Measurements from ENCODE around the gene CD68. TPM values are rescaled to one million over a fixed set of nuclear protein-coding genes. Genes with fewer than 3 reads are reported as not detected.
"Not testable (repeated sequence)": the region's sequence is repeated elsewhere in the genome, so short reads cannot be mapped to it uniquely, and the experiment has no call there.

CD68 gene
- polyA plus RNA-seq, 1 donor from 2014 or later = 26.9 TPM

DNA sequence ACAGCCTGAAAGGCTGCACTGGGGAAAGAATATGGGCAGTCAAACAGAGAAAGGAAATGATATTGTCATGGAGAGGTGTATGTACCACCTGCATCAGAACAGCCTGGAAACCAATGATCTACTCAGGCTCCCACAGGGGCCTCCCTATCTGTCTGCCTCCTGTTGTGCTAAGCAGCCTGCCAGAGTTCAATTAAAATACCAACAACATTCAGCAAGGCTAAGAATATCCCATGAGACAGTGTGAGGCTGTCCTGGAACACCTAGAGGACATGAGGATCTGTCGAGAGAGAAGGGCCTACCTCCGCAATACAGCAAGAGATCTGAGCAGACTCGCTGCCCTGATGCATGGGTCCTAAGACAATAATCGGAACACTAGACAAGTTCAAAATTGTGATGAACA, 26.8 kb downstream of the CD68 start:
- H3K4me1 Mint-ChIP-seq = peaks cover 6 to 8% (median 8%) of the 10 kb centered on the region in 3 donors
- no peak overlapping the region for H3K27ac Mint-ChIP-seq
- no peaks in the 10 kb centered on the region for H3K27me3 Mint-ChIP-seq
- H3K36me3 Mint-ChIP-seq = peaks cover 2% of the 10 kb centered on the region
- H3K4me3 Mint-ChIP-seq = no peak overlapping the region
- no peaks in the 10 kb centered on the region for H3K9me3 Mint-ChIP-seq

DNA sequence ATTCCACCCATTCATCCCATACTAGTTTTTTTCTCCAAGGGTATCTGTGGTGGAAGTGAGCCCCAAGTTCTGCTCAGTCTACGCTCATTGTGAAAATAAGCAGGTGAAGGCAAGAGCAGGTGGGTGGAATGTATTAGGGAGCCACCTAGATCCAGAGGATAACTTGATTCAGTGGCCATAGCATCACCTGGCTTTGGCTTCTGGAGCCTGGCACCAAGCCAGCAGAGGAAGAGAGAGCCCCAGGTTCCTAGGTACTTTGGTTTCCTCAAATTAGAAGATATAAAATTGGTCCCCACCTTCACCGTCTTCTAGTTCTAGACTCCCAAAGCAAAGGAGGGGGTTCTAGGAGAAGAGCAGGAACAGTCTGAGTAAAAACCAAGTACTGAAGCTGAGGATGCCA, 31.2 kb downstream of the CD68 start:
- H3K4me1 Mint-ChIP-seq = peaks cover 26 to 28% (median 27%) of the 10 kb centered on the region in 3 donors
- no peak overlapping the region for H3K27ac Mint-ChIP-seq
- H3K4me3 Mint-ChIP-seq = peak overlapping the region in 2 of 4 donors; percentile 74 to 84
- no peaks in the 10 kb centered on the region for H3K27me3 Mint-ChIP-seq
- no peaks in the 10 kb centered on the region for H3K9me3 Mint-ChIP-seq
- H3K36me3 Mint-ChIP-seq = no peaks in the 10 kb centered on the region

DNA sequence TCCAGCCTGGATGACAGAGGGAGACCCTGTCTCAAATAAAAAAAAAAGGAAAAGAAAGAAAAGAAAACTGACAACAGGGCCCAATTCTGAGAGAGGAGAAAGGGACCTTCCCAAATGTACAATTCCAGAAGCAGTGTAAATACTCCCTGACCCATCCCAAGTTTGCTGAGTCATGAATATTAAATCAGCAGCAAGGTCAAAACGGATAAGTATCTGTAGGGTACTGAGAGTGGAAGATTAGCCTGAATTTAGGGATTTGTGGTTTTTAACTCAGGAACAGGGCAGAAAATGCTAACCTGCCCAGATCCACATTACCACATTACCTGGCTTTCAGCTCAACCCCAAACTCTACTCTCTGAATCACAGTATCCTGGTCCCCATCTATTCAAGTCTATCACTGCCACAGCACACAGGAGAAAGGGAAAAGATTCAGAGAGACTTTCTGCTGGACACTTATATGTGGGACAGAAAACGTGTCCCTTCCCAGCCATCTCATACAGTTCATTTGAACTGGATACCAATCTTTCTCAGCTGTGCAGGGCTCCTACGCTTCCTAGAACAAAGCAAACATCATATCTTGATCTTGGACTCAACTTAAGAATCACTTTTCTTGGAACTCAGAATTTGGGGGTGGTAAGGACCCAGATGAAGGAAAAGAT, 32.3 kb downstream of the CD68 start:
- peak overlapping the region in 2 of 4 donors; percentile 65 to 84 for H3K4me3 Mint-ChIP-seq
- H3K27ac Mint-ChIP-seq = peak overlapping the region in 1 of 3 donors; percentile 90
- H3K36me3 Mint-ChIP-seq = no peaks in the 10 kb centered on the region
- H3K27me3 Mint-ChIP-seq = no peaks in the 10 kb centered on the region
- no peaks in the 10 kb centered on the region for H3K9me3 Mint-ChIP-seq
- peaks cover 22 to 28% (median 27%) of the 10 kb centered on the region in 3 donors for H3K4me1 Mint-ChIP-seq

DNA sequence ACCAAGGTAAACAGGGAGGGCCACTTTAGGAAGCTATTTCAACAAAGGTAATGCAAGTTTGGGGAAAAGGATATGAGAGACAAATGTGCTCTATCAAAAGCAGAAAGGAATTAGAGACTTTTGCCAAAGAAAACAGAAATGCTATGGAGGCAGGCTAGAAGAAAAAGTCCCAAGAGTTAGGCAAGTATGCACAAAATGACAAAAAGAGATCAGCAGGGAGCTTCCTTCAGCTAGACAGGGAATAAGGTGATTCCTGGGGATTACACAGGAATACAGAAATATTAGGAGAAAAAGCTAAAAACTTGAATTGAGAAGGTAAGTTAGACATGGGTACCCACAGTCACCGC, 32.8 kb downstream of the CD68 start:
- no peaks in the 10 kb centered on the region for H3K9me3 Mint-ChIP-seq
- H3K4me3 Mint-ChIP-seq = peak overlapping the region; percentile 23 to 84 (median 78)
- H3K27ac Mint-ChIP-seq = peak overlapping the region in 2 of 3 donors; percentile 49 to 90
- peaks cover 22 to 28% (median 27%) of the 10 kb centered on the region in 3 donors for H3K4me1 Mint-ChIP-seq
- H3K36me3 Mint-ChIP-seq = no peaks in the 10 kb centered on the region
- H3K27me3 Mint-ChIP-seq = no peaks in the 10 kb centered on the region

DNA sequence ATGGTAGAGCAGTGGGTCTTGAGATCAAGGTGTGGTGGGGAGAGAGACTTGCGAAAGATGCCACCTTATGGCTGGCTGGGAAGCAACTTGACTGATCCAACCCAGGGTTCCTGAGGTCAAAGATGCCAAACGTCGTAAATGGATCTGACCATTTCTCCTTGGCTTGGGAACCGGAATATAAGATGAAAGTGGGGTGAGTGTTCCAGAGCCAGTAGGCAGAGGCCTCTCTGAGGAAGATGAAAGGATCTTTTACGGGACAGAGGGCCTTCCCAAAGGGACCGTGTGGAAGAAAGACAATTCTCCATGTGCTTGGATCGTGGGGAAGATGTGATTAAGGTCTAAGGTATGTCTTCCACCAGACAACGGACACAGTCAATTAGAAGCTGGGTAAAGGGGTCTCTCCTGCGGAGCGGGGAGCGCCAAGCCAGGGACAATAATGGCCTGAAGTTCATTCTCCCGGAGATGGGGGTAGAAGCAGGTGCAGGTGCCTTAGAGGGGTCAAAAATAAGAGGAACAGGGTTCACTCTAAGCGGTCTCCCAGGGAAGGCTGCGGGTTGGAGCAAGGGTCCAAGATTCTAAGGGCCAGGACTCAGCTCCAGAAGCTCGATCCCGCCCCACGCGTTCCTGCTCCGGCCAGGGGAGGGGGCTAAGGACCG, 34.5 kb downstream of the CD68 start:
- Mint-ChIP-seq H3K4me3 (peak overlapping the region; percentile 84 to 93 (median 88)), H3K9me3 (no peaks in the 10 kb centered on the region), H3K27ac (peak overlapping the region; percentile 49 to 90 (median 64)), H3K36me3 (no peaks in the 10 kb centered on the region), H3K4me1 (peaks cover 22 to 27% (median 26%) of the 10 kb centered on the region in 3 donors), H3K27me3 (no peaks in the 10 kb centered on the region)

DNA sequence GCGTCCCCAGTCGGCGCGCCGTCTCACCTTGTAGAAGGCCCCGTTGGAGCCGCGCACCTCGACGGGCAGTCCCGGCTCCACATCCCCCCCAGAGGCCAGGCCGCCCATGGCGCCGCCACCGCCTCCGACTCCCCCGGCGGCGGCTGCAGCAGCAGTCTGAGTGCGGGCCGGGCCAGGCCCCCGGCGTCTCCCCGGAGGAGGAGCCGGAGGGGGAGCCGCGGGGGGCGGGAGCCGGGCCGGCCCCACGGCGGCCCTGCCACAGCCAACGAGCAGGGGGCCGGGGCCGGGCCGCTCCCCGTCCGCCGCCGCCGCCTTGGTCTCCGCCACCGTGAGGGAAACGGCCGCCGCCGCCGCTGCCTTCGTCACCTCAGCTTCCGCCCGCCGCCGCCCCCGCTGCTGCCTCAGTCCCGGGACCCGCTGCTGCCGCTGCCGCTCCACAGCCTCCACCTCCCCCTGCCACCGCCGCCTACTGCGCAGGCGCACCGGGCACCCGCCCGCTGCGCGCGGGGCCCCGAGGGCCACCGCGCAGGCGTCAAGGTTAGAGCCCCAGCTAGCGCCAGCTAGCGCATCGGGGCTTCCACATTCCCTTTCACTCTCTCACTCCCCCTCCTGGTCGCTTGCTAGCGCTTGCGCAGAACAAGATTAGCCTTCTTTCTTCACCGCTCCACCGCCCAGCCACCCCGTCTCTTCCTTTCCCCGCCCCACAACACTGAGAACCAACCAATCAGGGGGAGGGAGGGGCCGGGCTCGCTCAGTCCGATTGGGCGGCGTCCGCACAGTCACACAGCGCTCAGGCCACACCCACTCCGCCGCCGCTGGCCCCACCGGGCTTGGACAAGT, 35.2 kb downstream of the CD68 start, which contains the start of gene FXR2:
FXR2 (minus strand) TSS at position 473 of the 840 bp plus-strand sequence; CDS start at position 108, 365 bp downstream.
- Mint-ChIP-seq H3K27me3 (no peaks in the 10 kb centered on the region), H3K9me3 (no peaks in the 10 kb centered on the region), H3K27ac (peak within 1 kb of the TSS; percentile 90 to 97 (median 91)), H3K4me1 (peaks cover 19 to 23% (median 22%) of the 10 kb centered on the region in 3 donors), H3K4me3 (peak within 1 kb of the TSS; percentile 84 to 98 (median 92)), H3K36me3 (no peaks in the 10 kb centered on the region)

DNA sequence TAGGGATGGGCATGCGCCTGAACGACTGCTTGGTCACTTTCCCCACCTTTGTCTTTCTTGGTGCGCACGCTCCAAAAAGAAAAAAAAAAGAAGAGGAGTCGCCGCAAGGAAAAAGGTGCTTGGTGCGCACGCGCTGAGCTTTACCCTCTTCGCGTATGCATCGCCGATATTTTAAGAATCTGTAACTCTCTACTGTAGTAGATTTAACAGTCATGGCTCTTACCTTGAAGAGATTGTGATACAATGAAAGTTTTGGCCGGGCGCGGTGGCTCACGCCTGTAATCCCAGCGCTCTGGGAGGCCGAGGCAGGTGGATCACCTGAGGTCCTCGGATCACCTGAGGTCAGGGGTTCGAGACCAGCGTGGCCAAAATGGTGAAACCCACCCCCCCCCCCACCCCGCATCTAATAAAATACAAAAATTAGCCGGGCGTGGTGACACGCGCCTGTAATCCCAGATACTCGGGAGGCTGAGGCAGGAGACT, 35.9 kb downstream of the CD68 start:
- Mint-ChIP-seq H3K4me1 (peaks cover 18 to 23% (median 22%) of the 10 kb centered on the region in 3 donors), H3K36me3 (no peaks in the 10 kb centered on the region), H3K4me3 (peak overlapping the region; percentile 84 to 98 (median 90)), H3K27me3 (no peaks in the 10 kb centered on the region), H3K9me3 (no peaks in the 10 kb centered on the region), H3K27ac (peak overlapping the region; percentile 83 to 97 (median 91))

DNA sequence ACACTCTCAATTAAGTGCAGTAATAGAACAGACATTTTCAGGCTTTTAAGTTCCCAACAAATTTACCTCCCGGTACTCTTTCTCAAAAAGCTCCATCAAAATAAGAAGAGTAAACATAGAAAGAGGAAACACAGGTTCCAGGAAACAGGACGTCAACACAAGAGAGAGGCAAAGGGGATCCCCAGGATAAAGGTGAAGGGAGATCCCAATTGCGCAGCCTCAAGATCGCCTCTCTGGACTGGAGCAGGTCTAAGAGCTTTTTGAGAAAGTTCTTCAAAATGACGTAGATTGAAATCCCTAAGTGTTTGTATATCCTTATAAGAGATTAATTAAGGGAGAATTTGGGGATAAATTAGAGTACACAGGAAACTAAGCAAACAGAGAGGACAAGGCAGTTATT, 39.2 kb downstream of the CD68 start:
- Mint-ChIP-seq H3K36me3 (no peaks in the 10 kb centered on the region), H3K4me1 (peaks cover 3 to 5% (median 4%) of the 10 kb centered on the region in 3 donors), H3K27ac (no peak overlapping the region), H3K27me3 (no peaks in the 10 kb centered on the region), H3K4me3 (peak overlapping the region in 1 of 4 donors; percentile 40), H3K9me3 (no peaks in the 10 kb centered on the region)

DNA sequence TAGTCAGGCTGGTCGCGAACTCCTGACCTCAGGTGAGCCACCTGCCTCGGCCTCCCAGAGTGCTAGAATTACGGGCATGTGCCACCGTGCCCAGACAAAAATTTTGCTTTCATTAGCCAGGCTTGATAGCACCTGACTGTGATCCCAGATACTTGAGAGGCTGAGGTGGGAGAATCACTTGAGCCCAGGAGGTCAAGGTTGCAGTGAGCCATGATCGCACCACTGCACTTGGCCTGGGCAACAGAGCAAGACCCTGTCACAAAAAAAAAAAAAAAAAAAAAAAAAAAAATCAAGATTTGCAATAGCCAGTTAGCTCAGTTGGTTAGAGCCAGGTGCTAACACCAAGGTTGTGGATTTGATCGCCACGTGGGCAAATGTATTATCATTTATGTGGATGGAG, 41.4 kb downstream of the CD68 start:
- Mint-ChIP-seq H3K27ac (no peak overlapping the region), H3K4me3 (no peak overlapping the region), H3K36me3 (no peaks in the 10 kb centered on the region), H3K9me3 (no peaks in the 10 kb centered on the region), H3K4me1 (no peaks in the 10 kb centered on the region), H3K27me3 (no peaks in the 10 kb centered on the region)

DNA sequence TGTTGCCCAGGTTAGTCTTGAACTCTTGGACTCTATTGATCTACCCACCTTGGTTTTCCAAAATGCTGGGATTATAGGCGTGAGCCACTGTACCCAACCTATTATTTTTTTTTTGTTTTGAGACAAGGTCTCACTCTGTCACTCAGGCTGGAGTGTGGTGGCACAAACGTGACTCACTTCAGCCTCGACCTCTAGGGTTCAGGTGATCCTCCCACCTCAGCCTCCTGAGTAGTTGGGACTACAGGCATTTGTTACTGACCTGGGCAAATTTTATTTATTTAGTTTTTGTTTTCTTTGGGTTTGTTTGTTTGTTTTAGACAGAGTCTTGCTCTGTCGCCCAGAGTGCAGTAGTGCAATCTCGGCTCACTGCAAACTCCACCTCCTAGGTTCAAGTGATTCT, 44.2 kb downstream of the CD68 start:
- Mint-ChIP-seq H3K27me3 (no peaks in the 10 kb centered on the region), H3K4me1 (peaks cover 3 to 10% (median 5%) of the 10 kb centered on the region in 3 donors), H3K4me3 (no peak overlapping the region), H3K27ac (peak overlapping the region in 2 of 3 donors; percentile 46 to 83), H3K9me3 (no peaks in the 10 kb centered on the region), H3K36me3 (no peaks in the 10 kb centered on the region)

DNA sequence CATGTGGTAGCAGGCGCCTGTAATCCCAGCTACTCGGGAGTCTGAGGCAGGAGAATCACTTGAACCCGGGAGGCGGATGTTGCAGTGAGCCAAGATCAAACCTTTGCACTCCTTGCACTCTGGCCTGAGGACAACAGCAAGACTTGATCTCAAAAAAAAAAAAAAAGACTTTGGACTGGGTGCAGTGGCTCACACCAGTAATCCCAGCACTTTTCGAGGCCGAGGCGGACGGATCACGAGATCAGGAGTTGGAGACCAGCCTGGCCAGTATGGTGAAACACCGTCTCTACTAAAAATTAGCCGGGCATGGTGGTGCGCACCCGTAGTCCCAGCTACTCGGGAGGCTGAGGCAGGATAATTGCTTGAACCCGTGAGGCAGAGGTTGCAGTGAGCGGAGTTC, 46.3 kb downstream of the CD68 start:
- H3K27me3 Mint-ChIP-seq, H3K9me3 Mint-ChIP-seq, H3K36me3 Mint-ChIP-seq: not testable (repeated sequence)
- Mint-ChIP-seq H3K27ac (peak overlapping the region in 1 of 3 donors; percentile 46), H3K4me1 (peaks cover 3 to 10% (median 5%) of the 10 kb centered on the region in 3 donors), H3K4me3 (peak overlapping the region in 3 of 4 donors; percentile 21 to 95 (median 86))

DNA sequence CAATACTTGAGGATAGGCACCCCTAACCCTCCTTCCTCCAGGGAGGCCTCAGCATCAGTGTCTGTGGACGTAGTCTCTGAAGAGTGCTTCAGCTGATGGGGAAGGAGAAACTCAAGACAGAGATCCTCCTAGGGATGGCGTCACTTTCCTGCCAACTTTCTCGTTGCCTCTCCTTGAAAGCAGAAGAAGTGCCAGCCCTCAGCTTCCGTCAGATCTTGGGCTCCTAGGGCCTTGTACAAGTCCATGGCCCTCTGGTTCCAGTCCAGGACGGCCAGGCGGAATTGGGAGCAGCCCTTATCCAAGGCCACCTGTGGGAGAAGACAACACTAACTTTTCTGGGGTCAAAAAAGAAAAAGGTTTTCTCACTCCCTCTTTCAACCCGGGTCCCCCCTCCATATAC, 46.9 kb downstream of the CD68 start:
- no peaks in the 10 kb centered on the region for H3K9me3 Mint-ChIP-seq
- H3K36me3 Mint-ChIP-seq = no peaks in the 10 kb centered on the region
- H3K4me1 Mint-ChIP-seq = peaks cover 3 to 10% (median 5%) of the 10 kb centered on the region in 3 donors
- no peaks in the 10 kb centered on the region for H3K27me3 Mint-ChIP-seq
- peak overlapping the region; percentile 91 to 96 (median 94) for H3K4me3 Mint-ChIP-seq
- H3K27ac Mint-ChIP-seq = peak overlapping the region in 1 of 3 donors; percentile 46

DNA sequence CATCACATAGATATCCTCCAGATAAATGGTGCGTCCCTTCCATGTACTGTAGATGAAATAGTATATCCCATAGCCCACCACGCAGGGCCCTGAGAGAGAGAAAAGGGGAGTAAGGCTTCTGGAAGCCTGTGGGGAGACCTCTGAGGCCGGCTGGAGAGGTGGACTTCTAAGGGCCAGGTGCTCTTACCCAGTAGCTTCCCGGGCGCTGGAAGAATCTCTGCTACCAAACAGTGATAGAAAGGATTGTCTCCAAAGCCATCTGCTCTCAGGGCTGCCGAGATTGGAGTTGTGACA, 47.5 kb downstream of the CD68 start:
- peak overlapping the region; percentile 91 to 96 (median 94) for H3K4me3 Mint-ChIP-seq
- no peaks in the 10 kb centered on the region for H3K36me3 Mint-ChIP-seq
- H3K4me1 Mint-ChIP-seq = peaks cover 3 to 10% (median 5%) of the 10 kb centered on the region in 3 donors
- H3K27ac Mint-ChIP-seq = peak overlapping the region in 2 of 3 donors; percentile 78 to 89
- H3K9me3 Mint-ChIP-seq = no peaks in the 10 kb centered on the region
- no peaks in the 10 kb centered on the region for H3K27me3 Mint-ChIP-seq

DNA sequence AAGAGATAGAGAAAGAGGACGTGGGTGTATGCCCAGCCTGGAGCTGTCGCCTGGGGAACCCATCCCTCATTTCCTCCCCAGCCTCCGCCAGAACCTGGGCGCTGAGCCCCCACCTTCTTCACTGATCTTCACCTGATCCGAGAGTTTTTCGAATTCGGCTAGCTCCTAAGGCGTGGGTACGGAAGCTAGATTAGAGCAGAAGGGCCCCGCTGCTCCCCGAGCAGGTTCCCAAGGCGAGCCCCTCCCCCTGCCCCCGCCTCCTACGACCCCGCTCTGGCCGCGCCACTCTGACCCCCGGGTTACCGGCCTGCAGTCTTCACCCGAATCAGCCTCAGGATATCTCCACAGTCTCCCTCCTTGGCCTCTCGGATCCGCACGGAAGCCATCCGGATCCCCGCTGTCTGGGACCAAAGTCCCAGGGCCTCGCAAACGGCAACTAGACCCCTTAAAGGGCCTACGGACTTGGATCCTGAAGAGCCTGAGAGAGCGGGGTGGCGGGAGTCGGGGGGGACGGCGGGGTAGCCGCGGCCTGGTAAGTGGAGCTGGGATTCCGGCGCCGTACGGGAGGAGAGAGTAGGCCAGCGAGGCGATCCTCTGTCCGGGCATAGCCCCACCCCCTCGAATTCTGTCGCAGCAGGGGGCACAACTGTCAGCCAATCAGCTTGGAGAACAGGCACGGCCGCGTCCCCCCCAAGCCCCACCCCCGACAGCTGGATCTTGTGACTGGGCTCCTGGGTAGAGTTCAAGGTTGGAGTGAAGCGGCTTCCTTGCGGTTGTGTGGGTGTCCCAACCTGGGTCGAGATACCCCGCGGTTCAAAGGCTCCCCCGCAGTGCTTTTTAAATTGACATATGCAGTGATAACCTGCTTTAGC, 48.0 kb downstream of the CD68 start, which contains the start of gene SAT2:
SAT2 (minus strand) TSS at position 572 of the 872 bp plus-strand sequence; CDS start at position 386, 186 bp downstream.
- peaks cover 3 to 12% (median 5%) of the 10 kb centered on the region in 3 donors for H3K4me1 Mint-ChIP-seq
- peak within 1 kb of the TSS; percentile 84 to 99 (median 89) for H3K27ac Mint-ChIP-seq
- H3K9me3 Mint-ChIP-seq = no peaks in the 10 kb centered on the region
- no peaks in the 10 kb centered on the region for H3K27me3 Mint-ChIP-seq
- peak within 1 kb of the TSS; percentile 91 to 96 (median 94) for H3K4me3 Mint-ChIP-seq
- H3K36me3 Mint-ChIP-seq = no peaks in the 10 kb centered on the region
